ENCODE data around the gene IGF1.

Gene IGF1

GRCh38 chr12:102480406-102480805 is at the start of gene IGF1:
Gene IGF1 (minus strand): TSS chr12:102480563. CDS start chr12:102480381, 182 bp downstream.
- no peak for DNase-seq

GRCh38 chr12:102528111-102528510 is 47.7 kb upstream of the IGF1 start:
- DNase-seq, result no peak

GRCh38 chr12:102527171-102527720 is 46.9 kb upstream of the IGF1 start:
- no peak for DNase-seq

- no peak for DNase-seq
Observed at GRCh38 chr12:102526656-102527055, 46.3 kb upstream of the IGF1 start.

- no peak for DNase-seq
Observed at GRCh38 chr12:102522768-102523167, 42.4 kb upstream of the IGF1 start.

GRCh38 chr12:102521662-102522277 is 41.4 kb upstream of the IGF1 start:
- no peak for DNase-seq

GRCh38 chr12:102518871-102519270 is 38.5 kb upstream of the IGF1 start:
- DNase-seq, result no peak

- no peak for DNase-seq
Observed at GRCh38 chr12:102514696-102515095, 34.3 kb upstream of the IGF1 start.

- DNase-seq, result no peak
Observed at GRCh38 chr12:102513739-102514138, 33.4 kb upstream of the IGF1 start.

- DNase-seq, result no peak
Observed at GRCh38 chr12:102513272-102513671, 32.9 kb upstream of the IGF1 start.

GRCh38 chr12:102512523-102512922 is 32.2 kb upstream of the IGF1 start:
- DNase-seq, result no peak

- DNase-seq, result no peak
Observed at GRCh38 chr12:102511575-102511974, 31.2 kb upstream of the IGF1 start.

GRCh38 chr12:102510463-102510862 is 30.1 kb upstream of the IGF1 start:
- DNase-seq, result no peak

- DNase-seq, result no peak
Observed at GRCh38 chr12:102510031-102510430, 29.7 kb upstream of the IGF1 start.

- DNase-seq, result no peak
Observed at GRCh38 chr12:102509123-102509626, 28.8 kb upstream of the IGF1 start.

- DNase-seq, result no peak
Observed at GRCh38 chr12:102508052-102508451, 27.7 kb upstream of the IGF1 start.

- DNase-seq, result no peak
Observed at GRCh38 chr12:102507301-102507700, 26.9 kb upstream of the IGF1 start.

GRCh38 chr12:102504871-102505270 is 24.5 kb upstream of the IGF1 start:
- DNase-seq, result no peak

- no peak for DNase-seq
Observed at GRCh38 chr12:102504280-102504679, 23.9 kb upstream of the IGF1 start.

GRCh38 chr12:102503831-102504230 is 23.5 kb upstream of the IGF1 start:
- DNase-seq, result no peak

- no peak for DNase-seq
Observed at GRCh38 chr12:102503056-102503681, 22.8 kb upstream of the IGF1 start.

GRCh38 chr12:102501773-102502172 is 21.4 kb upstream of the IGF1 start:
- DNase-seq, result no peak

GRCh38 chr12:102498471-102498870 is 18.1 kb upstream of the IGF1 start:
- DNase-seq, result no peak

GRCh38 chr12:102497743-102498142 is 17.4 kb upstream of the IGF1 start:
- DNase-seq, result no peak

Measured in activated naive CD4-positive, alpha-beta T cell treated with Interleukin-2 at 50 U/mL for 16 hours (primary cell).